Panc1 (cell line): ENCODE measurements around the gene MIF4GD. TPM values are rescaled to one million over a fixed set of nuclear protein-coding genes. Genes with fewer than 3 reads are reported as not detected.

ENCODE experiments used
- ATAC-seq: fragments of 200-7000 bp; cut with Tn5 transposase; 2 replicates; pipeline ENCODE4 v1.9.1; 2020; ENCODE audit warnings: mild to moderate bottlenecking, moderate library complexity
- BruUV-seq: library from RNA; stranded (reverse); fragments of 400-500 nt; replicated peaks from 2 replicates; lab custom pipeline; 2021; lab: Mats Ljungman, UMichigan
- CTCF ChIA-PET: fragments of 300-600 bp; sonication (Branson Sonifier 250); formaldehyde crosslinking; loops from one replicate; lab custom pipeline; 2022; ENCODE audit warnings: antibody characterized with exemption; lab: Charles Lee
- POLR2A ChIA-PET: fragments of 300-600 bp; sonication (Branson Sonifier 250); formaldehyde crosslinking; loops from one replicate; lab custom pipeline; 2022; ENCODE audit warnings: antibody characterized with exemption; lab: Charles Lee
- DNase-seq: peaks from one replicate; pipeline ENCODE4 v3.0.0-alpha.2; 2010; ENCODE audit warnings: low read depth, low spot score
- H3K27ac ChIP-seq: 2 replicates; pipeline ENCODE4 v1.5.1; 2011; ENCODE audit warnings: mild to moderate bottlenecking, low read length, inconsistent platforms
- H3K27me3 ChIP-seq: fragments of 200-500 bp; sonication (Bioruptor generic); 2 replicates; pipeline ENCODE4 v1.6.0; 2014; ENCODE audit warnings: low read length, inconsistent platforms; ENCODE audit not compliant: control insufficient read depth, insufficient read depth
- H3K36me3 ChIP-seq: fragments of 200-500 bp; sonication (Bioruptor generic); 2 replicates; pipeline ENCODE4 v1.5.1; 2014; ENCODE audit warnings: inconsistent platforms, mild to moderate bottlenecking, low read length, moderate library complexity; ENCODE audit not compliant: control insufficient read depth, insufficient read depth
- H3K4me1 ChIP-seq: 2 replicates; pipeline ENCODE4 v1.5.1; 2011; ENCODE audit warnings: inconsistent platforms, mild to moderate bottlenecking, low read length, moderate library complexity; ENCODE audit not compliant: control insufficient read depth, insufficient read depth
- H3K4me3 ChIP-seq, 2 experiments: 2 replicates each; pipeline ENCODE4 v1.5.1; 2011 to 2012; ENCODE audit warnings: low read depth in 2 of 2, low read length in 2 of 2, mild to moderate bottlenecking in 2 of 2, inconsistent platforms in 1 of 2, moderate library complexity in 1 of 2
- H3K9me3 ChIP-seq: fragments of 200-500 bp; sonication (Bioruptor generic); 2 replicates; pipeline ENCODE4 v1.5.1; 2014; ENCODE audit warnings: low read depth, mild to moderate bottlenecking, inconsistent platforms, low read length, moderate library complexity; ENCODE audit not compliant: control insufficient read depth, insufficient read depth
- POLR2AphosphoS5 ChIP-seq: IDR thresholded peaks from 2 replicates; pipeline ENCODE4 v1.6.1; 2012; ENCODE audit warnings: mild to moderate bottlenecking, low read depth, low read length, moderate library complexity
- SIN3A ChIP-seq: IDR thresholded peaks from 2 replicates; pipeline ENCODE4 v1.6.1; 2012; ENCODE audit warnings: low read depth, mild to moderate bottlenecking, low read length, moderate library complexity, borderline replicate concordance; ENCODE audit not compliant: insufficient read depth
- TCF7L2 ChIP-seq: IDR thresholded peaks from 2 replicates; pipeline ENCODE4 v1.6.1; 2011; ENCODE audit warnings: mild to moderate bottlenecking, low read depth, low read length, inconsistent platforms
- in situ Hi-C: cut with HindIII; loops from 2 replicates; pipeline ENCODE4 v1.10.0; 2016; ENCODE audit warnings: low sequenced_read_pairs, low pct_unique_long_range_greater_than_20kb
- intact Hi-C: fragments of 100-400 bp; cut with micrococcal nuclease; formaldehyde crosslinking; loops from one replicate; pipeline ENCODE4 v1.10.0; 2022; ENCODE audit not compliant: unreplicated experiment
- total RNA-seq: library from RNA; stranded (reverse); gene quantifications from one replicate; pipeline ENCODE4 v1.2.1, GENCODE V29; 2021; ENCODE audit not compliant: unreplicated experiment
- TF ChIP-seq, protein P1 (sequence below), 2 experiments: IDR thresholded peaks; 2 replicates each; pipeline ENCODE4 v1.6.1; 2011 to 2012; ENCODE audit warnings: low read depth in 2 of 2, control low read depth in 1 of 2, low read length in 1 of 2, mild to moderate bottlenecking in 1 of 2, moderate library complexity in 1 of 2; ENCODE audit not compliant: insufficient read depth in 1 of 2
- TF ChIP-seq, protein P2 (sequence below): fragments of 450-650 bp; IDR thresholded peaks from 2 replicates; pipeline ENCODE4 v1.5.1; 2017; ENCODE audit warnings: mild to moderate bottlenecking

Gene MIF4GD
- total RNA-seq, 1 experiment from 2014 or later, result 34.4 TPM

DNA sequence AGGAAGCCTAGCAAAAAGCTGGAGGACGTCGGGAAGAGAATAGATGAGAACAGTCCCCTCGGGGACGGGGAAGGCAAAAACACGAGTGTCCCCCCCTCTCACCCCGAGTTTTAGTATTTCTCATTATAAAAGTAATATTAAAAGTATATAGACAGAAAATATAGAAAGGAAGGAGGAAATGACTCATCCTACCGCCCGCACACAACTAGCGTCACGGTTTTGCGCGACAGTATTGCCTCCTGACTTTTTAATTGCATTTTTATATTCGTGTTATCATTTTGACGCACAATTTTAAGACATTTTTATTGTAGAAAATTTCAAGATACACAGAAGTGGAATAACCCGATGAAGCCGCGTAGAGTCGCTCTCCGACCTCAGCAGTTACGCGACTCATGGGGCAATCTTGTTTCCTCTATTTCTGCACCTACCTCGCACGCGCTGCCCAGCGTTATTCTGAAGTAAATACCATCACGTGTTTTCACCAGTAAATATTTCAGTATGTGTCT lies 18.9 kb upstream of the MIF4GD start:
- Histone ChIP-seq H3K9me3 (no peaks in the 10 kb centered on the region), H3K4me3 (peak overlapping the region; percentile 77 to 93), H3K27ac (peak overlapping the region; percentile 90), H3K36me3 (peaks cover 2% of the 10 kb centered on the region; the same call in 1 of the 2 replicates), H3K27me3 (no peaks in the 10 kb centered on the region), H3K4me1 (peaks cover 5% of the 10 kb centered on the region)
- intact Hi-C loops, result no loop called here
- in situ Hi-C loops, result no loop called here
- TF ChIP-seq, protein P1, sequence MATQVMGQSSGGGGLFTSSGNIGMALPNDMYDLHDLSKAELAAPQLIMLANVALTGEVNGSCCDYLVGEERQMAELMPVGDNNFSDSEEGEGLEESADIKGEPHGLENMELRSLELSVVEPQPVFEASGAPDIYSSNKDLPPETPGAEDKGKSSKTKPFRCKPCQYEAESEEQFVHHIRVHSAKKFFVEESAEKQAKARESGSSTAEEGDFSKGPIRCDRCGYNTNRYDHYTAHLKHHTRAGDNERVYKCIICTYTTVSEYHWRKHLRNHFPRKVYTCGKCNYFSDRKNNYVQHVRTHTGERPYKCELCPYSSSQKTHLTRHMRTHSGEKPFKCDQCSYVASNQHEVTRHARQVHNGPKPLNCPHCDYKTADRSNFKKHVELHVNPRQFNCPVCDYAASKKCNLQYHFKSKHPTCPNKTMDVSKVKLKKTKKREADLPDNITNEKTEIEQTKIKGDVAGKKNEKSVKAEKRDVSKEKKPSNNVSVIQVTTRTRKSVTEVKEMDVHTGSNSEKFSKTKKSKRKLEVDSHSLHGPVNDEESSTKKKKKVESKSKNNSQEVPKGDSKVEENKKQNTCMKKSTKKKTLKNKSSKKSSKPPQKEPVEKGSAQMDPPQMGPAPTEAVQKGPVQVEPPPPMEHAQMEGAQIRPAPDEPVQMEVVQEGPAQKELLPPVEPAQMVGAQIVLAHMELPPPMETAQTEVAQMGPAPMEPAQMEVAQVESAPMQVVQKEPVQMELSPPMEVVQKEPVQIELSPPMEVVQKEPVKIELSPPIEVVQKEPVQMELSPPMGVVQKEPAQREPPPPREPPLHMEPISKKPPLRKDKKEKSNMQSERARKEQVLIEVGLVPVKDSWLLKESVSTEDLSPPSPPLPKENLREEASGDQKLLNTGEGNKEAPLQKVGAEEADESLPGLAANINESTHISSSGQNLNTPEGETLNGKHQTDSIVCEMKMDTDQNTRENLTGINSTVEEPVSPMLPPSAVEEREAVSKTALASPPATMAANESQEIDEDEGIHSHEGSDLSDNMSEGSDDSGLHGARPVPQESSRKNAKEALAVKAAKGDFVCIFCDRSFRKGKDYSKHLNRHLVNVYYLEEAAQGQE (IDR thresholded peaks at IDR 0.05; ENCODE audit: insufficient read depth in 1 of 2, low read depth in 2 of 2, low read length in 1 of 2), result no peak
- TF ChIP-seq, protein P2, sequence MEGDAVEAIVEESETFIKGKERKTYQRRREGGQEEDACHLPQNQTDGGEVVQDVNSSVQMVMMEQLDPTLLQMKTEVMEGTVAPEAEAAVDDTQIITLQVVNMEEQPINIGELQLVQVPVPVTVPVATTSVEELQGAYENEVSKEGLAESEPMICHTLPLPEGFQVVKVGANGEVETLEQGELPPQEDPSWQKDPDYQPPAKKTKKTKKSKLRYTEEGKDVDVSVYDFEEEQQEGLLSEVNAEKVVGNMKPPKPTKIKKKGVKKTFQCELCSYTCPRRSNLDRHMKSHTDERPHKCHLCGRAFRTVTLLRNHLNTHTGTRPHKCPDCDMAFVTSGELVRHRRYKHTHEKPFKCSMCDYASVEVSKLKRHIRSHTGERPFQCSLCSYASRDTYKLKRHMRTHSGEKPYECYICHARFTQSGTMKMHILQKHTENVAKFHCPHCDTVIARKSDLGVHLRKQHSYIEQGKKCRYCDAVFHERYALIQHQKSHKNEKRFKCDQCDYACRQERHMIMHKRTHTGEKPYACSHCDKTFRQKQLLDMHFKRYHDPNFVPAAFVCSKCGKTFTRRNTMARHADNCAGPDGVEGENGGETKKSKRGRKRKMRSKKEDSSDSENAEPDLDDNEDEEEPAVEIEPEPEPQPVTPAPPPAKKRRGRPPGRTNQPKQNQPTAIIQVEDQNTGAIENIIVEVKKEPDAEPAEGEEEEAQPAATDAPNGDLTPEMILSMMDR, result no peak; the same call in 1 of the 2 replicates
- TF ChIP-seq TCF7L2, result no peak; the same call in 1 of the 2 replicates
- no peak for TF ChIP-seq POLR2AphosphoS5
- TF ChIP-seq SIN3A, result no peak
- peak; percentile 5; the same call in 1 of the 2 replicates for ATAC-seq
- BruUV-seq, result no TSS peak
- ChIA-PET POLR2A (interaction anchor here (0.9 to 1.7 kb wide), 2 partner anchors 19 to 90 kb away, joined by 5 to 9 read pairs; partner anchors contain the start of gene MIF4GD), CTCF (interaction anchor here (0.6 to 2.4 kb wide), 3 partner anchors 16 to 50 kb away, joined by 3 to 11 read pairs (median 11); partner anchors contain the start of gene MIF4GD)
- DNase-seq, result peak; percentile 52

DNA sequence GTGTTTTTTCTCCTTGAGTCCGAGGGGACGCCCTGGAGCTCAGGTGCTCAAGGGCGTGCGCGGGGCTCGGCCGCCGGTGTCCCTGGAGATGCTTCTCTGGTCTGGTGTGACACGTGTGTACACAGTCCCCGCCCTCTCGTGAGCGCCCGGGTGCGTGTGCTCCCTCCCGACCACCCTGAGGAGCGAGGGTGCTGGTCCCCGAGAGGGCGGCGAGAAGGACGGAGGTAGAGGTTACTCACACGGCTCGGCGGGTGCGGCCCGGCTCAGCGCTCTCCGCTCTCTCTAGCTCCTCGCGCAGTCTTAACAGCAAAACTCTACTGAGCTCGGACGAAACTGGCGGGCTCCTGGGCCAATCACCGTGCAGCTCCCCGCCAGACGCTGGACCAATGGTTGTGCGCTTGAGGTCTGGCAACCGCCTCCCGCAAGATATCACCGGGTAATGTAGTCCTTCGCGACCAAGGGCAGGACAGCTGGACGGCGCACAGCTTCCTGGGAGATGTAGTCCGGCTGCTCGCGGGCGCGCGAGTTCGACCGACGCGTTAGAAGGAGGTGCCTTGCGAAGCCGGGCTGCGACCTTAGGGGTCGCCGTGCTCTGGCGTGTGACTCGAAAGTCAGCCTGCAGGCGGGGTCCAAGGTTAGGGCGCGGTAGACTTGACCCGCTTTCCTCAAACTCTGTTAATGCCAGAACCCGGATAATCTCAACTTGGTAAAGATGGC lies 18.2 kb upstream of the MIF4GD start, which contains the start of gene SLC25A19:
Gene SLC25A19, minus strand, starts transcription at position 319 of the 717 bp plus-strand sequence. CDS start 2,669 bp downstream, outside the sequence.
- DNase-seq (peak; percentile 96), ATAC-seq (peak; percentile 99)
- Histone ChIP-seq H3K27ac (peak within 1 kb of the TSS; percentile 90), H3K36me3 (peaks cover 2% of the 10 kb centered on the region; the same call in 1 of the 2 replicates), H3K4me1 (peaks cover 5% of the 10 kb centered on the region), H3K9me3 (no peaks in the 10 kb centered on the region), H3K4me3 (peak within 1 kb of the TSS; percentile 77 to 93), H3K27me3 (no peaks in the 10 kb centered on the region)
- no TSS peak for BruUV-seq
- intact Hi-C loops, result no loop called here
- in situ Hi-C loops, result no loop called here
- ChIA-PET POLR2A (interaction anchor here (0.5 to 1.7 kb wide), 4 partner anchors 10 to 91 kb away, joined by 3 to 9 read pairs (median 5); partner anchors contain the start of gene MIF4GD), CTCF (interaction anchor here (0.6 to 2.4 kb wide), 3 partner anchors 16 to 50 kb away, joined by 3 to 11 read pairs (median 11); partner anchors contain the start of gene MIF4GD)
- TF ChIP-seq POLR2AphosphoS5 (peak; percentile 76), TCF7L2 (no peak), SIN3A (peak; percentile 87; the same call in 1 of the 2 replicates)
- TF ChIP-seq, protein P2, result no peak; the same call in 1 of the 2 replicates
- TF ChIP-seq, protein P1 (IDR thresholded peaks at IDR 0.05; ENCODE audit: insufficient read depth in 1 of 2, low read depth in 2 of 2, low read length in 1 of 2), result no peak
